Uterus (tissue), 4 donors: ENCODE measurements around the gene DEXI. TPM values are rescaled to one million over a fixed set of nuclear protein-coding genes. Genes with fewer than 3 reads are reported as not detected.
A peak's percentile ranks its signal among the peaks of the same experiment; 100 is the strongest.

Source experiments
- DNase-seq, 2 donors: peaks; one replicate each; pipeline ENCODE4 v3.0.0-alpha.2; 2019 to 2020
- H3K27ac ChIP-seq, 2 donors: fragments of 200-600 bp; sonication (generic); 1 replicate in 1 of 2; 2 replicates in 1 of 2; pipeline ENCODE4 v1.5.1; 2016 to 2018
- H3K27me3 ChIP-seq, 2 donors: fragments of 200-600 bp; sonication (generic); one replicate each; pipeline ENCODE4 v1.5.1; 2018 to 2019; ENCODE audit warnings: control low read depth in 1 of 2
- H3K36me3 ChIP-seq, 2 donors: fragments of 200-600 bp; sonication (generic); one replicate each; pipeline ENCODE4 v1.5.1; 2019; ENCODE audit warnings: control low read depth in 1 of 2
- H3K4me1 ChIP-seq, 2 donors: fragments of 200-600 bp; sonication (generic); one replicate each; pipeline ENCODE4 v1.5.1; 2018 to 2019; ENCODE audit warnings: control low read depth in 1 of 2
- H3K4me3 ChIP-seq, 2 donors: fragments of 200-600 bp; sonication (generic); 1 replicate in 1 of 2; 2 replicates in 1 of 2; pipeline ENCODE4 v1.5.1; 2018 to 2019; ENCODE audit warnings: mild to moderate bottlenecking in 1 of 2
- H3K9me3 ChIP-seq, 2 donors: fragments of 200-600 bp; sonication (generic); one replicate each; pipeline ENCODE4 v1.5.1; 2019; ENCODE audit warnings: control low read depth in 1 of 2
- POLR2A ChIP-seq, 2 donors: fragments of 450-650 bp; IDR thresholded peaks; one replicate each; pipeline ENCODE4 v1.6.1; 2016; ENCODE audit warnings: antibody characterized with exemption in 2 of 2, mild to moderate bottlenecking in 1 of 2, moderate library complexity in 1 of 2
- intact Hi-C: fragments of 100-400 bp; cut with DNase I; formaldehyde crosslinking; loops from one replicate; pipeline ENCODE4 v1.15.1; 2023; ENCODE audit warnings: low total_unique reads
- total RNA-seq, 4 donors: library from RNA; depleted of rRNA in 3 of 4; stranded (reverse); fragments of >200 nt in 3 of 4; gene quantifications; one replicate each; pipeline versions ENCODE4 v1.1.0 to v1.2.4, GENCODE V29; 2014 to 2023
- TF ChIP-seq, protein P1 (sequence below), 4 experiments: fragments of 200-600 bp in 2 of 4; fragments of 450-650 bp in 2 of 4; sonication (generic) in 2 of 4; IDR thresholded peaks; one replicate each; pipeline ENCODE4 v1.5.1; 2016 to 2019; ENCODE audit warnings: antibody characterized with exemption in 4 of 4, mild to moderate bottlenecking in 2 of 4, moderate library complexity in 1 of 4
- donor health status: DM: yes; HTN: yes; CAD: no.

Gene DEXI
- total RNA-seq, 4 donors from 2014 or later, result 15.6 to 70.2 (median 42.6) TPM

DNA sequence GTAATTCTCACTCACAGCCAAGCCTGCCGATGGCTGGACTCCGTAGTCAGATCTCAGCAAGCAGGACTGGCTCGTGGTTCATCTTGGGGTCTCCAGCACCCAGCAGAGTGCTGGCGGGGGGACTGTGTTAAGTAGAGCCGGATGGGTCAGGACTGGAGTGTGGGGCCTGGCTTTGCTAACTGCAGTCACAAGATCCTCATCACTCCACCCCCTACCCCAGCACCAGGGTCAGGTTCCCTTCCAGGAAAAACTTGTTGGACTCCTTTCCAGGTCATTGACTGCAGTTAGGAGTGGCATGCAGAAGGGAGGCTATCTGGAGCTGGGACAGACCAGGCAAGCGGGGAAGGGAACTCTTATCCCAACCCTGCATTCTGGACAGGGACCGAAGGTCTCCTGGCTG, 59.3 kb downstream of the DEXI start:
- H3K9me3 ChIP-seq, result no peaks in the 10 kb centered on the region
- no peak overlapping the region for H3K4me3 ChIP-seq
- H3K4me1 ChIP-seq, result peaks cover 0 to 11% of the 10 kb centered on the region in 2 donors
- TF ChIP-seq POLR2A (IDR thresholded peaks at IDR 0.05), result peak in 1 of 2 donors; percentile 19
- TF ChIP-seq, protein P1, sequence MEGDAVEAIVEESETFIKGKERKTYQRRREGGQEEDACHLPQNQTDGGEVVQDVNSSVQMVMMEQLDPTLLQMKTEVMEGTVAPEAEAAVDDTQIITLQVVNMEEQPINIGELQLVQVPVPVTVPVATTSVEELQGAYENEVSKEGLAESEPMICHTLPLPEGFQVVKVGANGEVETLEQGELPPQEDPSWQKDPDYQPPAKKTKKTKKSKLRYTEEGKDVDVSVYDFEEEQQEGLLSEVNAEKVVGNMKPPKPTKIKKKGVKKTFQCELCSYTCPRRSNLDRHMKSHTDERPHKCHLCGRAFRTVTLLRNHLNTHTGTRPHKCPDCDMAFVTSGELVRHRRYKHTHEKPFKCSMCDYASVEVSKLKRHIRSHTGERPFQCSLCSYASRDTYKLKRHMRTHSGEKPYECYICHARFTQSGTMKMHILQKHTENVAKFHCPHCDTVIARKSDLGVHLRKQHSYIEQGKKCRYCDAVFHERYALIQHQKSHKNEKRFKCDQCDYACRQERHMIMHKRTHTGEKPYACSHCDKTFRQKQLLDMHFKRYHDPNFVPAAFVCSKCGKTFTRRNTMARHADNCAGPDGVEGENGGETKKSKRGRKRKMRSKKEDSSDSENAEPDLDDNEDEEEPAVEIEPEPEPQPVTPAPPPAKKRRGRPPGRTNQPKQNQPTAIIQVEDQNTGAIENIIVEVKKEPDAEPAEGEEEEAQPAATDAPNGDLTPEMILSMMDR (IDR thresholded peaks at IDR 0.05), result no peak
- no peak overlapping the region for H3K27ac ChIP-seq
- no peaks in the 10 kb centered on the region for H3K36me3 ChIP-seq
- no peak for DNase-seq
- H3K27me3 ChIP-seq, result no peaks in the 10 kb centered on the region
- intact Hi-C loops, result no loop called here

DNA sequence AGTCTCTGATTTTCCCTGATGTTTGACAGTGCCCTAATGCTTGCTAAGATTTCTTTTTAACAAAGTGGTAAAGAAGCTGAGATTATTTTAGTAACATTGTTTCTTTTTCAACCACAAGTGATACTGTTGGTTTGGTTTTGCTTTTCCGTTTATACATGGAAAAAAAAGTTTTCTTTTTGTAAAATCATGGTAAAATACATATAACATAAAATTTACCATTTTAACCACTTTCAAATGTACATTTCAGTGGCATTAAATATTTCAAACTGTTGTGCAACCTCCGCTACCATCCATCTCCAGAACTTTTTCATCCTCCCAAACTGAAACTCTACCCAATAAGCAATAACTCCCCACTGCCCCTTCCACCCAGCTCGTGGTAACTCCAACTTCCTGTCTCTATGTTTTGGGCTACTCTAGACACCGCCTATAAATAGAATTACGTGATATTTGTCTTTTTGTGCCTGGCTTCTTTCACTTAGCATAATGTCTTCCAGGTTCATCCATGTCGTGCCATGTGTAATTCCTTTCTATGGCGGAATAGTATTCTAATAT, 60.7 kb downstream of the DEXI start:
- no peak overlapping the region for H3K4me3 ChIP-seq
- no peaks in the 10 kb centered on the region for H3K27me3 ChIP-seq
- no peak for TF ChIP-seq POLR2A (IDR thresholded peaks at IDR 0.05)
- TF ChIP-seq, protein P1 (IDR thresholded peaks at IDR 0.05), result no peak
- intact Hi-C loops, result no loop called here
- peaks cover 0 to 11% of the 10 kb centered on the region in 2 donors for H3K4me1 ChIP-seq
- H3K27ac ChIP-seq, result no peak overlapping the region
- no peak for DNase-seq
- no peaks in the 10 kb centered on the region for H3K9me3 ChIP-seq
- H3K36me3 ChIP-seq, result no peaks in the 10 kb centered on the region

DNA sequence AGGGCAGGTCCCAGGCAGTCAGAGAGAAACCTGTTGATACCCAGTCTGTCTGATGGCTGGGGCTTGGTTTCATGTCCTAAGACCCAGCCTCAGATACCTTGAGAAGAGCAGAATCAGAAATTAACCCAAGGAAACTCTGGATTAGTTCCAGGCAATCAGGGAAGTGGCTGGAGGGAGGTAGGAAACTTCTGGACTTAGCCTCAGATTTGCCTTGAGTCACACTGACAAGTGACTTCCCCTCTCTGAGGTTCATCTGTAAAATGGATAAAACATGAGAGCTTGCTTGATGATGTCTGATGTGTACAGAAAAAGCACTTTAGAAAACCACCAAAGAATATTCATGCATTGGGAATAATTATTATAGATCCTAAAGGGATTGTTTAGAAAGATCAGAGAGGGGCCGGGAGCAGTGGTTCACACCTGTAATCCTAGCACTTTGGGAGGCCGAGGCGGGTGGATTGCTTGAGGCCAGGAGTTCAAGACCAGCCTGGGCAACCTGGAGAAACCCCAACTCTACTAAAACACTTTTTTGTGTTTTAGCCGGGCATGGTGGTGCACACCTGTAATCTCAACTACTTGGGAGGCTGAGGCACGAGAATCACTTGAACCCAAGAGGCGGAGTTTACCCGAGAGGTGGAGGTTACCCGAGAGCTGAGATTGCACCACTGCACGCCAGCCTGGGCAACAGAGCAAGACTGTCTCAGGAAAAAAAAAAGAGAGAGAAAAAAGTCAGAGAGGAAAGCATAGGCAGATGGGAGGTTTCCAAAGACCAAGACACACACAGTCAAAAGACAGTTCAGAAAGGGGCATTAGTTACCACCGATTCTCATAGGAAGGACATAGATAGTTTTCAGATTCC, 61.4 kb downstream of the DEXI start:
- no peak for TF ChIP-seq POLR2A (IDR thresholded peaks at IDR 0.05)
- TF ChIP-seq, protein P1 (IDR thresholded peaks at IDR 0.05), result no peak
- Histone ChIP-seq H3K4me1 (peaks cover 0 to 11% of the 10 kb centered on the region in 2 donors), H3K27me3 (no peaks in the 10 kb centered on the region), H3K9me3 (no peaks in the 10 kb centered on the region), H3K36me3 (no peaks in the 10 kb centered on the region), H3K27ac (no peak overlapping the region), H3K4me3 (no peak overlapping the region)
- intact Hi-C loops, result no loop called here
- no peak for DNase-seq

DNA sequence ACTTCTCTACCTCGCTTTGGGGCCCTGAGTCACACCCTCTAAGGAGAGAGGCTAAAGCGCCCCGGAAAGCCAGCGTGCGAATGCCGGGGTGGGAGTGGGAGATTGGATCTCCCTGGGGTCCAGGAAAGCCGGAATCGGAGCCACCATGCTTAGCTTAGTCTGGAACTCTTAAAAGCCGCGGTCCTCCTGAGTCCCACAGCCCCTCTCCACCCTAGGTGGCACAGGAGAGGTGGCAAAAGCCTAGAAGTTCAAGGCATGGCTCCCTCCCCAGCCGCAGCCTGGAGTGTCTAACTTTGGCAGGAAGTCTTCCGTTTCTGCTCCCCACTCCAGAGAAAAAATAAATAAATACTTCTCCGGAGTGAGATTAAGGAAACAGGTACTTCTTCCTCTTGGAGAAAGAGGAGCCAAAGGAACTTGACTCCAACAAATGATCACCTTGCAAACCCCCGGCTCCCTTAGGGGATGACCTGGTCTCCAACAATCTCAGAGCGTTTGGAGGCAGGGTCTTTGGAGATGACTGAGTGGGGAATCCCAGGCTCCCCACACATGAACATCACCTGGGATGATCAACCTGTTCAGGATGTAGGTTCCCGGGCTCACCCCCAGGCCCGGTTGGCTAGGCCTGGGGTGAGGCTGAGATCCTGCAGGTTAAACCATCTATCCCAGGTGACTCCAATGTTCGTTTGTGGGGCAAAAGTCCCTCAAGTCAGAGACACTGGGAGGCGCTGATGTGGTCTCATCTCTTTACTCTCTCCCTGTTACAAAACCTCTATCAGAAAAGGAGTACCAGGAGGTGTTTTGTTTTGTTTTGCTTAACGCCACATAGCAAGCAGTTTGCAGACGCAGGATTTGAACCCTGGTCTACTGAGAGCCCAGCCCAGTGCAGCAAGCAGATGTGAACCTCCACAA, 62.3 kb downstream of the DEXI start:
- no peak for DNase-seq
- intact Hi-C loops, result no loop called here
- Histone ChIP-seq H3K4me1 (peaks cover 0 to 11% of the 10 kb centered on the region in 2 donors), H3K9me3 (no peaks in the 10 kb centered on the region), H3K36me3 (no peaks in the 10 kb centered on the region), H3K27ac (peak overlapping the region in 1 of 2 donors; percentile 60), H3K4me3 (peak overlapping the region in 1 of 2 donors; percentile 26), H3K27me3 (no peaks in the 10 kb centered on the region)
- TF ChIP-seq POLR2A (IDR thresholded peaks at IDR 0.05), result no peak
- TF ChIP-seq, protein P1 (IDR thresholded peaks at IDR 0.05), result no peak

Other genes starting within 250 kb of the DEXI start
- under 1 TPM in 1 of 4 donors, not detected in 3; 0.62 TPM for gene TEKT5, start 247.5 kb downstream of the DEXI start, total RNA-seq
- gene NUBP1, start 198.6 kb downstream of the DEXI start, total RNA-seq, result 10 to 100 TPM; 13.8 to 46.2 (median 26.7) TPM
- gene TVP23A, start 123.7 kb downstream of the DEXI start, total RNA-seq, result 1 to 10 TPM in 2 of 4 donors, under 1 TPM in 1, not detected in 1; 0.29 to 8.0 (median 7.6) TPM
- 10 to 100 TPM in 2 of 4 donors, 1 to 10 TPM in 2; 7.1 to 48.3 (median 18.8) TPM for gene CIITA, start 65.3 kb downstream of the DEXI start, total RNA-seq
- 10 to 100 TPM in 3 of 4 donors, 1 to 10 TPM in 1; 7.6 to 65.6 (median 28.0) TPM for gene CLEC16A, start 2.1 kb upstream of the DEXI start, total RNA-seq